Middle frontal gyrus (tissue), 1 donor: Measurements from ENCODE around the gene RSPH10B2.
"Not testable (repeated sequence)": the region's sequence is repeated elsewhere in the genome, so short reads cannot be mapped to it uniquely, and the experiment has no call there.

Experiments
- DNase-seq: peaks from one replicate; pipeline ENCODE4 v3.0.0-alpha.2; 2015; ENCODE audit warnings: low spot score; ENCODE audit errors: extremely low spot score

Gene RSPH10B2

DNA sequence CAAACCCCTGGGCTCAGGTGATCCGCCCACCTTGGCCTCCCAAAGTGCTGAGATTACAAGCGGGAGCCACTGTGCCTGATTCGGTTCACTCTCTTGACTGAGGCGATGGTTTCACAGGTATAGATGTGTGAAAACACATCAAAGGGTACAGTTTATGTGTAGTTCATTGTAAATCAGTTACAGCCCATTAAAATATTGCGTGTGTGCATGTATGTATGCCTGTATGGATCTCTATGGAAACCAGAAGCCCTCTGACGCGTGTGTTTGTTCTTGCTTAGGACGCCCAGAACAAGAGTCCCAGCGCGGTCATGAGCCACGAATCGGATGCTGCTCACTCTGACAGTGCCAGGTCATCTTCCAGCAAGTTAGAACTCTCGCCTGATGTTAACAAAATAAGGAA, 35.5 kb downstream of the RSPH10B2 start:
- DNase-seq, result not testable (repeated sequence)

- not testable (repeated sequence) for DNase-seq
Measured at GRCh38 chr7:6792113-6792872, 38.4 kb downstream of the RSPH10B2 start.

DNA sequence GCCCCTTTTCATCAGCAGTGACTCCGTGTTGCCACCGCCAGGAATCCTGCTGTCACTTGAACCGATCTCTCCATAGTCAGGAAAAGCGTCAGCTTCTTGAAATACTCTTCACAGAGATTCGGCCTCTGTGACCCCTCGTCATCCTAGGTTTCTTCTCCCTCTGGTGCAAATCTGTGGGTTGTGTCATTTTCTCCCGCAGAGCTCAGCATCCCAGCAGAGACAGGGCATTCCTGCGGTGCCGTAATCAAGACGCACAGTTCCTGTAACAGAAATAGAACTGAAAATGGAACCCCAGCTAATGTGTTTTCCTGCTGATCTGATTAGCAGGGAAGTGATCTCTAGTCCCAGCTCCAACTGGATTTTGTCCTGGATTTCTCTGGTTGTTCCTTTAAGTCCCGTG, 40.4 kb downstream of the RSPH10B2 start:
- not testable (repeated sequence) for DNase-seq

- DNase-seq, result not testable (repeated sequence)
Measured at GRCh38 chr7:6797218-6797617, 43.3 kb downstream of the RSPH10B2 start.

- not testable (repeated sequence) for DNase-seq
Measured at GRCh38 chr7:6798047-6798446, 44.1 kb downstream of the RSPH10B2 start.

DNA sequence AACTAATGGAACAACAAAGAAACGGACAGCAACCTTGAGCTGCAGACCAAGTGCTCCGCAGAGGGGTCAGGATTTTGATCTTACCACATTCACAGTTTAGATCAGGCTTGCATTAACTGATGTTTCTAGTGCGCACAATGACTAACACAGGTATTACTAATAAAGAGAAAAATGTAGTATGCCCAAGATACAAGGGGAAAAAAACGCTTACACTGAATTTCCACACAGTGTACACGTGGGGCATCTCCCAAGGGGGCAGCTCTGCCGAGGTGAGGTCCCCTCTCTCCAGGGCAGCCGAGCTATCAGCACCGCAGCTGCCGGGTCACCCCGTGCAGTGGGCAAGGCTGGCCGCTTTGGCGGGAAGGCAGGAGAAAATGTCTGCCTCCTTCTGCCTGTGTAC, 46.0 kb downstream of the RSPH10B2 start:
- not testable (repeated sequence) for DNase-seq

DNA sequence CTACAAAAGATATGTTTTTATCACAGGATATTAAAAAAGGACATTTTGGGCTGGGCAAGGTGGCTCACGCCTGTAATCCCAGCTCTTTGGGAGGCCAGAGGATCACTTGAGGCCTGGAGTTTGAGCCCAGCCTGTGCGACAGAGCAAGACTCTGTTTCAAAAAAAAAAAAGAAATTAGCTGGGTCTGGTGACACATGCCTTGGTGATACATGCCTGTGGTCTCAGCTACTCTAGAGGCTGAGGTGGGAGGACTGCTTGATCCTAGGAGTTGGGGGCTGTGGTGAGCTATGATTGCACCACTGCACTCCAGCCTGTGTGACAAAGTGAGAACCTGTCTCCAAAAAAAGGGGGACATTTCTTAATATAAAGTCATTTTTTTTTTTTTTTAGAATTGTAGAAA, 46.4 kb downstream of the RSPH10B2 start:
- not testable (repeated sequence) for DNase-seq

- DNase-seq, result not testable (repeated sequence)
Measured at GRCh38 chr7:6807393-6807918, 53.6 kb downstream of the RSPH10B2 start.

GRCh38 chr7:6807959-6808358, 54.1 kb downstream of the RSPH10B2 start:
- DNase-seq, result not testable (repeated sequence)

- DNase-seq, result not testable (repeated sequence)
Measured at GRCh38 chr7:6813011-6813410, 59.1 kb downstream of the RSPH10B2 start.

DNA sequence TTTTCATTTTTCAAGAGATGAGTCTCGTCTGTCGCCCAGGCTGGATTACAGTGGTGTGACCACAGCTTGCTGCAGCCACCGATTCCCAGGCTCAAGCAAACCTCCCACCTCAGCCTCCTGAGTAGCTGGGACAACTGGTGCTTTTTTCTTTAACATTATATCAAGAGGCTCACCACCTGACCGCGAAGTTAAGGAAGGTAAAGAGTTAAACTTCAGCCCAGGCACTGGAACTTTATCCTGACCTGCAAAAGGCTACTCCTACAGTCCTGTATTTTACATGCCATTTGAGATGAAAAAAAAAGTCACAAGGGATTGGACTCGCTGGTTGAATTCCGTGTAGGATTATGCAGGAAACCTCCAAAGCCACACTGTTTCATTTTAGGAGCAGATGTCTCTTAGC, 61.6 kb downstream of the RSPH10B2 start:
- DNase-seq, result not testable (repeated sequence)

DNA sequence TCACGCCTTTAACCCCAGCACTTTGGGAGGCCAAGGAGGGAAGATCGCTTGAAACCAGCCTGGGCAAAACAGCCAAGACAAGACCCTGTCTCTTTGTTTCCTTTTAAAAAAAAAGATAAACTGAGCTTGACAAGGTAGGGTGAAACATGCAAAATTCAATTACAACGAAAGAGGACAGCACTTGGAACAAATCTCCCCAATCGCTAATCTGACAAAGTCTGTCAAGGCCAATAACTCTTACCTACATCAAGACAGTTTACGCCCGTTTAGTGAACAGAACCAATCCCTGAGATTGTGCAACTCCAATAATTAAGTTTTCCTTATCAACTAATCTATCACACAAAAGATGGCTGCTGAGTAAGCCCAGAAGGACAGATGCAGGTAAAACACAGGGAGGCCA, 67.7 kb downstream of the RSPH10B2 start:
- DNase-seq, result not testable (repeated sequence)

GRCh38 chr7:6825236-6826125, 71.6 kb downstream of the RSPH10B2 start:
- not testable (repeated sequence) for DNase-seq

- DNase-seq, result peak; percentile 78
Measured at GRCh38 chr7:6826151-6826550, 72.2 kb downstream of the RSPH10B2 start, which contains the start of gene CCZ1B. TSS of gene CCZ1B (minus strand) at chr7:6826275. CDS start at chr7:6826197, 78 bp downstream.

GRCh38 chr7:6827180-6827579, 73.3 kb downstream of the RSPH10B2 start:
- DNase-seq, result not testable (repeated sequence)

DNA sequence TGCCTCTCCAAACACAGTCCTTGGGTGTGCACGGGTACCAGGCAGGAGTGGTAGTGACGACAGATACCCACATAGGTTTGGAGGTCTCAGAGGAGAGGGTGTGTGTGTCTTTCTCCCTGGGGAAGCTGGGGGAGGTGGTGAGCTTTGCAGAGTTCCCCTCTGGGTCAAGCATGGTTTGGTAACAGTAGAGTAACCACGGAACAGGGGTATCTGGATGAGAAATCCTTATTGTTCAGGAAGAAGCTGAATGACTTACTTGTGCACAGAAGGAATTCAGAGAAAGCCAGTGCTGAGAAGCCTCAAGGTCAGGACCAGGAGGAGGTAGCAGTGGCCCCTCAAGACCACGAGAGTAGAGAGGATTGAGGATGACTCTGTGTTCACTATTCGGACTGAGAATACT, 75.7 kb downstream of the RSPH10B2 start:
- DNase-seq, result not testable (repeated sequence)

GRCh38 chr7:6830026-6830425, 76.1 kb downstream of the RSPH10B2 start:
- not testable (repeated sequence) for DNase-seq

DNA sequence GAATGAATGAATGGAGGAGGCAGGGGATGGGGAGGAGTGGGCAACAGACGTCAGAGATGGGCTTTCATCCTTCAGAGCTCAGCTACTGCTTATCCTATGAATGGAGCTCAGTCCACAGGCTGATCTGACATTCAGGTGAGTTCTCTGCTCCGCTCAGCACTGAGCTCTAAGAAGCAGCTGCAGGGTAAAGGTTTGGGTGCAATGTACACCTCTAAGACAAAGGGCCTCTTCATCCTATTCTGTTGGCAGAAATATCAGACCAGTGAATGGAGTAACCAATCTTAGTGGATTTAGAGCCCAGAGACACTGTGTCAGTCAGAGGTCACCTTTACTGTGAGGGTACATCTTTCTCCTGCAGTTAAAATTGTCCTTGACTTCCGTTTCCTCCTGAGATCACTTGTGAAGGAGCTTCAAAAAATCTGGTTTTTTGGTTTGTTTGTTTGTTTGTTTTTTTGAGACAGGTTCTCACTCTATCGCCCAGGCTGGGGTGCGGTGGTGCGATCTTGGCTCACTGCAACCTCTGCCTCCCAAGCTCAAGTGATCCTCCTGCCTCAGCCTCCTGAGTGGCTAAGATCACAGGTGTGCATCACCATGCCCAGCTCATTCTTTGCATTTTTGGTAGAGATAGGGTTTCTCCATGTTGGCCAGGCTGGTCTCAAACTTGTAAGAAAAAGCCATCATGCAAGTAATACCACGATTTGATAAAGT, 77.3 kb downstream of the RSPH10B2 start:
- DNase-seq, result no peak

- no peak for DNase-seq
Measured at GRCh38 chr7:6833636-6834035, 79.7 kb downstream of the RSPH10B2 start.

GRCh38 chr7:6835521-6835920, 81.6 kb downstream of the RSPH10B2 start:
- not testable (repeated sequence) for DNase-seq

DNA sequence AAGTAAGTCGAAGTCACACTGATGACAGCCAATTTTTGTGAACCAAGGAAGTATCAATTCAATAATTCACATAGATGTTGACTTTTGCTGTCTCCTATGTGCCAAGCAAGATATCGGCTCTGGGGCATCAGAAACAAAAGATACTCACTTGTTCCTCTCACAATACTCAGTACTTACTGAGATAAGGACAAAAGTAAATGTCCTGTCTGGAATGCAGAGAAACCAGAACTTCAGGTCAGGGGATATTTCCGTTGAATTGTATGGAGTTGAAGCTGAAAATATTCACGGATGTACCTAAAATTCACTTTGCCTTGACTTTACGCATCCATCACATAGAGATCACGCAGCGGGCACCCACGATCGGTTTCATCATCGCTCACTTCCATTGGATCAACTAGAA, 83.2 kb downstream of the RSPH10B2 start:
- DNase-seq, result not testable (repeated sequence)
